KMS-11 (cell line): ENCODE results near the gene MTPN.

Experiments
- H2AFZ ChIP-seq: fragments of 200-600 bp; sonication (generic); 2 replicates; pipeline ENCODE4 v1.6.1; 2016; ENCODE audit warnings: antibody characterized with exemption, mixed run types, low read depth
- H3K27ac ChIP-seq: fragments of 200-600 bp; sonication (generic); 2 replicates; pipeline ENCODE4 v1.6.1; 2016; ENCODE audit warnings: mild to moderate bottlenecking, mixed run types
- H3K27me3 ChIP-seq: fragments of 200-600 bp; sonication (generic); 2 replicates; pipeline ENCODE4 v1.6.1; 2017; ENCODE audit warnings: mild to moderate bottlenecking, low read depth, mixed run types, moderate library complexity; ENCODE audit not compliant: insufficient read depth
- H3K36me3 ChIP-seq: fragments of 200-600 bp; sonication (generic); 2 replicates; pipeline ENCODE4 v1.6.1; 2017; ENCODE audit warnings: mild to moderate bottlenecking, mixed run types; ENCODE audit not compliant: insufficient read depth
- H3K4me1 ChIP-seq: fragments of 200-600 bp; sonication (generic); 2 replicates; pipeline ENCODE4 v1.6.1; 2016; ENCODE audit warnings: mild to moderate bottlenecking, low read depth, mixed run types; ENCODE audit not compliant: poor library complexity, severe bottlenecking
- H3K4me2 ChIP-seq: fragments of 200-600 bp; sonication (generic); 2 replicates; pipeline ENCODE4 v1.7.0; 2016; ENCODE audit warnings: mild to moderate bottlenecking, mixed run types
- H3K4me3 ChIP-seq: fragments of 200-600 bp; sonication (generic); IDR thresholded peaks from 2 replicates; pipeline ENCODE4 v1.6.1; 2017; ENCODE audit warnings: low read depth, low read length, mixed read lengths; ENCODE audit not compliant: insufficient read depth
- H3K79me2 ChIP-seq: fragments of 200-600 bp; sonication (generic); 2 replicates; pipeline ENCODE4 v1.6.1; 2016; ENCODE audit warnings: low read depth, mixed run types; ENCODE audit not compliant: insufficient read depth
- H3K9ac ChIP-seq: fragments of 200-600 bp; sonication (generic); 2 replicates; pipeline ENCODE4 v1.6.1; 2016; ENCODE audit warnings: mild to moderate bottlenecking, mixed run types
- H4K20me1 ChIP-seq: fragments of 200-600 bp; sonication (generic); 2 replicates; pipeline ENCODE4 v1.6.1; 2016; ENCODE audit warnings: mild to moderate bottlenecking, mixed run types; ENCODE audit not compliant: insufficient read depth
- CTCF ChIP-seq: fragments of 200-600 bp; sonication (generic); conservative IDR thresholded peaks from 2 replicates; pipeline ENCODE4 v1.6.1; 2017; ENCODE audit warnings: low read depth, mild to moderate bottlenecking, antibody characterized with exemption, low read length, moderate library complexity, mixed read lengths

Gene MTPN

GRCh38 chr7:136012238-136012637, 35.1 kb upstream of the MTPN start:
- no peaks in the 10 kb centered on the region for H3K36me3 ChIP-seq
- H3K9ac ChIP-seq: no peak overlapping the region
- H2AFZ ChIP-seq: no peak overlapping the region
- H4K20me1 ChIP-seq: no peaks in the 10 kb centered on the region
- H3K79me2 ChIP-seq: no peaks in the 10 kb centered on the region
- no peak overlapping the region for H3K4me3 ChIP-seq
- no peak for TF ChIP-seq CTCF
- no peaks in the 10 kb centered on the region for H3K27me3 ChIP-seq
- H3K4me1 ChIP-seq: peaks cover 11% of the 10 kb centered on the region
- H3K4me2 ChIP-seq: no peak overlapping the region
- H3K27ac ChIP-seq: no peak overlapping the region

- H3K4me2 ChIP-seq: no peak overlapping the region
- H3K79me2 ChIP-seq: no peaks in the 10 kb centered on the region
These were observed 32.4 kb upstream of the MTPN start for GRCh38 chr7:136009488-136010079.

GRCh38 chr7:136006208-136006607, 29.0 kb upstream of the MTPN start:
- Histone ChIP-seq H3K4me1 (peaks cover 11% of the 10 kb centered on the region), H3K9ac (no peak overlapping the region), H3K27me3 (no peaks in the 10 kb centered on the region), H3K36me3 (no peaks in the 10 kb centered on the region), H3K79me2 (no peaks in the 10 kb centered on the region), H4K20me1 (no peaks in the 10 kb centered on the region), H3K4me3 (no peak overlapping the region), H3K27ac (no peak overlapping the region), H2AFZ (no peak overlapping the region), H3K4me2 (no peak overlapping the region)
- no peak for TF ChIP-seq CTCF

More at GRCh38 chr7:136009488-136010079, 32.4 kb upstream of the MTPN start:
- no peak overlapping the region for H2AFZ ChIP-seq
- H4K20me1 ChIP-seq: no peaks in the 10 kb centered on the region
- H3K4me1 ChIP-seq: peaks cover 11% of the 10 kb centered on the region
- no peak overlapping the region for H3K4me3 ChIP-seq
- TF ChIP-seq CTCF: peak; percentile 97
- H3K36me3 ChIP-seq: no peaks in the 10 kb centered on the region
- no peak overlapping the region for H3K9ac ChIP-seq
- no peaks in the 10 kb centered on the region for H3K27me3 ChIP-seq
- no peak overlapping the region for H3K27ac ChIP-seq

- no peak for TF ChIP-seq CTCF
- Histone ChIP-seq H3K9ac (no peak overlapping the region), H3K36me3 (no peaks in the 10 kb centered on the region), H3K4me3 (no peak overlapping the region), H4K20me1 (no peaks in the 10 kb centered on the region), H3K4me2 (no peak overlapping the region), H3K4me1 (peaks cover 9% of the 10 kb centered on the region), H3K27ac (no peak overlapping the region), H2AFZ (no peak overlapping the region), H3K27me3 (no peaks in the 10 kb centered on the region), H3K79me2 (no peaks in the 10 kb centered on the region)
These were observed 26.9 kb upstream of the MTPN start for GRCh38 chr7:136004083-136004482.
